A673 (cell line): ENCODE results near the gene HGD. TPM values are rescaled to one million over a fixed set of nuclear protein-coding genes. Genes with fewer than 3 reads are reported as not detected.
A peak's percentile ranks its signal among the peaks of the same experiment; 100 is the strongest.

Experiments
- BruUV-seq: library from RNA; stranded (reverse); fragments of 400-500 nt; replicated peaks from 2 replicates; lab custom pipeline; 2021; lab: Mats Ljungman, UMichigan
- CTCF ChIA-PET: fragments of 300-600 bp; sonication (Branson Sonifier 250); formaldehyde crosslinking; loops from one replicate; lab custom pipeline; 2022; ENCODE audit warnings: antibody characterized with exemption; lab: Charles Lee
- POLR2A ChIA-PET: fragments of 300-600 bp; sonication (Branson Sonifier 250); formaldehyde crosslinking; loops from one replicate; lab custom pipeline; 2022; ENCODE audit warnings: antibody characterized with exemption; ENCODE audit not compliant: low non-redundant PET; lab: Charles Lee
- DNase-seq: peaks from one replicate; pipeline ENCODE4 v3.0.0-alpha.2; 2015; ENCODE audit warnings: low spot score
- H3K27ac ChIP-seq: fragments of 200-600 bp; sonication (generic); 2 replicates; pipeline ENCODE4 v1.5.1; 2016; ENCODE audit warnings: mixed run types, low read depth, mild to moderate bottlenecking, mixed read lengths, antibody characterized with exemption, low read length; ENCODE audit not compliant: poor library complexity, severe bottlenecking
- H3K27me3 ChIP-seq: fragments of 200-600 bp; sonication (generic); replicated peaks from 2 replicates; pipeline ENCODE4 v1.6.1; 2017; ENCODE audit warnings: mixed run types, low read depth, mild to moderate bottlenecking, mixed read lengths, antibody characterized with exemption, low read length; ENCODE audit not compliant: insufficient read depth, poor library complexity
- H3K36me3 ChIP-seq: fragments of 200-600 bp; sonication (generic); 2 replicates; pipeline ENCODE4 v1.6.1; 2016; ENCODE audit warnings: mixed run types, mild to moderate bottlenecking, mixed read lengths, antibody characterized with exemption, low read length; ENCODE audit not compliant: insufficient read depth, poor library complexity, severe bottlenecking
- H3K4me1 ChIP-seq: fragments of 200-600 bp; sonication (generic); 2 replicates; pipeline ENCODE4 v1.6.1; 2017; ENCODE audit warnings: mixed run types, mild to moderate bottlenecking, mixed read lengths, antibody characterized with exemption, low read length; ENCODE audit not compliant: insufficient read depth, poor library complexity, severe bottlenecking
- H3K4me3 ChIP-seq: fragments of 200-600 bp; sonication (generic); 2 replicates; pipeline ENCODE4 v1.5.1; 2016; ENCODE audit warnings: low read depth, mixed run types, mild to moderate bottlenecking, mixed read lengths, low read length; ENCODE audit not compliant: poor library complexity, severe bottlenecking
- H3K9me3 ChIP-seq: fragments of 200-600 bp; sonication (generic); 2 replicates; pipeline ENCODE4 v1.6.1; 2016; ENCODE audit warnings: mixed run types, low read depth, mild to moderate bottlenecking, mixed read lengths, antibody characterized with exemption, low read length; ENCODE audit not compliant: poor library complexity, severe bottlenecking
- CTCF ChIP-seq: fragments of 300-800, 200-600 bp; sonication (generic); conservative IDR thresholded peaks from 2 replicates; pipeline ENCODE4 v1.5.1; 2017; ENCODE audit warnings: low read depth, mild to moderate bottlenecking, antibody characterized with exemption, low read length, moderate library complexity, mixed read lengths
- EZH2 ChIP-seq: fragments of 200-600 bp; sonication (generic); IDR thresholded peaks from 2 replicates; pipeline ENCODE4 v1.6.1; 2017; ENCODE audit warnings: borderline replicate concordance, low read depth, mild to moderate bottlenecking, mixed read lengths, antibody characterized with exemption, low read length; ENCODE audit not compliant: poor library complexity, severe bottlenecking
- intact Hi-C: fragments of 100-400 bp; cut with micrococcal nuclease; formaldehyde crosslinking; loops from one replicate; pipeline ENCODE4 v1.10.0; 2022; ENCODE audit not compliant: unreplicated experiment
- total RNA-seq: library from RNA; stranded (reverse); gene quantifications from 2 replicates; pipeline ENCODE4 v1.2.3, GENCODE V29; 2021

HGD gene
- total RNA-seq, 1 experiment from 2014 or later = 0.28 TPM

- CTCF ChIA-PET = interaction anchor here (0.7 to 1.4 kb wide), 2 partner anchors 38 to 199 kb away, joined by 3 read pairs; no protein-coding TSS in a partner anchor
- peaks cover 9% of the 10 kb centered on the region for H3K4me1 ChIP-seq
- BruUV-seq = TSS peak; percentile 56
- no peak for TF ChIP-seq EZH2
- TF ChIP-seq CTCF = no peak
- peak; percentile 99 for DNase-seq
- H3K4me3 ChIP-seq = peak within 1 kb of the TSS; percentile 79
- peaks cover 36% of the 10 kb centered on the region for H3K36me3 ChIP-seq
- peak within 1 kb of the TSS; percentile 93 for H3K27ac ChIP-seq
- peaks cover 5% of the 10 kb centered on the region for H3K27me3 ChIP-seq
- intact Hi-C loops = loop anchor here (5.0 kb wide), 1 partner anchor 146 kb away; the partner anchor contains the start of genes GTF2E1 and RABL3
- no peaks in the 10 kb centered on the region for H3K9me3 ChIP-seq
- POLR2A ChIA-PET = interaction anchor here (0.5 to 0.7 kb wide), 4 partner anchors 52 to 1910 kb away, joined by 3 to 8 read pairs (median 4); partner anchors contain the start of gene GSK3B
Observed at GRCh38 chr3:120596116-120596852, 85.8 kb downstream of the HGD start, which contains the start of gene NDUFB4. Gene NDUFB4 (plus strand): TSS chr3:120596336. CDS start chr3:120596360, 24 bp downstream.

GRCh38 chr3:120595788-120596115 lies 86.3 kb downstream of the HGD start:
- H3K4me3 ChIP-seq = peak overlapping the region; percentile 79
- TF ChIP-seq EZH2 (no peak), CTCF (no peak)
- CTCF ChIA-PET = interaction anchor here (0.7 to 1.4 kb wide), 2 partner anchors 37 to 200 kb away, joined by 3 read pairs; no protein-coding TSS in a partner anchor
- no peak overlapping the region for H3K27ac ChIP-seq
- no peaks in the 10 kb centered on the region for H3K9me3 ChIP-seq
- peaks cover 9% of the 10 kb centered on the region for H3K4me1 ChIP-seq
- POLR2A ChIA-PET = interaction anchor here (0.5 to 0.7 kb wide), 4 partner anchors 53 to 1910 kb away, joined by 3 to 8 read pairs (median 4); partner anchors contain the start of gene GSK3B
- no peak for DNase-seq
- H3K27me3 ChIP-seq = peaks cover 9% of the 10 kb centered on the region
- H3K36me3 ChIP-seq = peaks cover 33% of the 10 kb centered on the region
- no TSS peak for BruUV-seq
- intact Hi-C loops = loop anchor here (5.0 kb wide), 1 partner anchor 147 kb away; the partner anchor contains the start of genes GTF2E1 and RABL3

- Histone ChIP-seq H3K36me3 (no peaks in the 10 kb centered on the region), H3K27ac (no peak overlapping the region), H3K27me3 (peaks cover 15% of the 10 kb centered on the region), H3K4me3 (no peak overlapping the region), H3K9me3 (no peaks in the 10 kb centered on the region), H3K4me1 (peaks cover 6% of the 10 kb centered on the region)
- no peak for TF ChIP-seq EZH2
- no peak for TF ChIP-seq CTCF
- POLR2A ChIA-PET = no interaction called here
- intact Hi-C loops = no loop called here
- BruUV-seq = no TSS peak
- CTCF ChIA-PET = no interaction called here
- DNase-seq = peak; percentile 64
Observed at GRCh38 chr3:120587332-120587975, 94.6 kb downstream of the HGD start.

Other genes starting within 250 kb of the HGD start
- 89.1 and 122 TPM in 2 replicates for gene FSTL1, start 231.2 kb downstream of the HGD start, total RNA-seq
- 177 and 200 TPM in 2 replicates for gene NDUFB4, start 85.9 kb downstream of the HGD start, total RNA-seq
- 16.5 and 18.2 TPM in 2 replicates for gene RABL3, start 60.3 kb upstream of the HGD start, total RNA-seq
- 21.7 and 24.3 TPM in 2 replicates for gene GTF2E1, start 60.5 kb upstream of the HGD start, total RNA-seq
- not detected in 2 replicates for gene STXBP5L, start 226.0 kb upstream of the HGD start, total RNA-seq